ENCODE results near the gene SPOPL.

Gene SPOPL

DNA sequence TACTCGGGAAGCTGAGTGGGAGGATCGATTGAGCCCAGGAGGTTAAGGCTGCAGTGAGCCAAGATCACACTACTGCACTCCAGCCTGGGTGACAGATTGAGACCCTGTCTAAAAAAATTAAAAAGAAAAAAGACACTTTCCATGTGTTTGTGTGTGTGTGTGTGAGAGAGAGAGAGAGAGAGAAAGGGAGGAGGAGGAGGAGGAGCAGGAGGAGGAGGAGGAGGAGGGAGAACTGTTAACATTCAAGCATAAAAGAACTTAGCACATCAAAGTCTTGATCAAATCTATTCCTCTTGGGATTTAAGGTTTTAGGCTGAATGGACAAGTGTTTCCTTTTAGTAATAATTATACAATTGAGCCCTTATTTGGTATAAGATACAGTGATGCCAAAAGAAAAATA is 75.5 kb downstream of the SPOPL start:
- Histone ChIP-seq H3K27ac (ENCODE audit: low read depth, low read length) (no peak overlapping the region), H3K9me2 (replicated peaks; ENCODE audit: insufficient read depth, low read length) (no peaks in the 10 kb centered on the region), H3K9me3 (ENCODE audit: insufficient read depth, low read length) (no peaks in the 10 kb centered on the region), H3K9ac (ENCODE audit: low read length) (no peak overlapping the region), H3K27me3 (ENCODE audit: low read length) (no peaks in the 10 kb centered on the region), H3K4me2 (ENCODE audit: low read depth, low read length, poor library complexity, severe bottlenecking) (no peak overlapping the region), H3K36me3 (ENCODE audit: low read length) (peaks cover 15% of the 10 kb centered on the region), H3K4me3 (ENCODE audit: insufficient read depth, low read length, poor library complexity, severe bottlenecking) (no peak overlapping the region), H4K20me1 (ENCODE audit: low read depth, low read length) (no peaks in the 10 kb centered on the region), H2AFZ (ENCODE audit: low read depth, low read length, severe bottlenecking) (no peak overlapping the region), H3F3A (ENCODE audit: insufficient read depth) (peaks cover 3% of the 10 kb centered on the region; the same call in 1 of the 2 replicates), H3K79me2 (ENCODE audit: insufficient read depth, low read length) (no peaks in the 10 kb centered on the region)
- TF ChIP-seq EZH2phosphoT487 (conservative IDR thresholded peaks at IDR 0.05; ENCODE audit: low read length): no peak
- TF ChIP-seq, protein P1, sequence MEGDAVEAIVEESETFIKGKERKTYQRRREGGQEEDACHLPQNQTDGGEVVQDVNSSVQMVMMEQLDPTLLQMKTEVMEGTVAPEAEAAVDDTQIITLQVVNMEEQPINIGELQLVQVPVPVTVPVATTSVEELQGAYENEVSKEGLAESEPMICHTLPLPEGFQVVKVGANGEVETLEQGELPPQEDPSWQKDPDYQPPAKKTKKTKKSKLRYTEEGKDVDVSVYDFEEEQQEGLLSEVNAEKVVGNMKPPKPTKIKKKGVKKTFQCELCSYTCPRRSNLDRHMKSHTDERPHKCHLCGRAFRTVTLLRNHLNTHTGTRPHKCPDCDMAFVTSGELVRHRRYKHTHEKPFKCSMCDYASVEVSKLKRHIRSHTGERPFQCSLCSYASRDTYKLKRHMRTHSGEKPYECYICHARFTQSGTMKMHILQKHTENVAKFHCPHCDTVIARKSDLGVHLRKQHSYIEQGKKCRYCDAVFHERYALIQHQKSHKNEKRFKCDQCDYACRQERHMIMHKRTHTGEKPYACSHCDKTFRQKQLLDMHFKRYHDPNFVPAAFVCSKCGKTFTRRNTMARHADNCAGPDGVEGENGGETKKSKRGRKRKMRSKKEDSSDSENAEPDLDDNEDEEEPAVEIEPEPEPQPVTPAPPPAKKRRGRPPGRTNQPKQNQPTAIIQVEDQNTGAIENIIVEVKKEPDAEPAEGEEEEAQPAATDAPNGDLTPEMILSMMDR (IDR thresholded peaks at IDR 0.05; ENCODE audit: insufficient read depth, low read length, poor library complexity, severe bottlenecking): no peak

GRCh38 chr2:138579556-138579955 is 78.0 kb downstream of the SPOPL start:
- Histone ChIP-seq H3K79me2 (ENCODE audit: insufficient read depth, low read length) (no peaks in the 10 kb centered on the region), H3K36me3 (ENCODE audit: low read length) (peaks cover 5% of the 10 kb centered on the region; the same call in 1 of the 2 replicates), H3K4me3 (ENCODE audit: insufficient read depth, low read length, poor library complexity, severe bottlenecking) (no peak overlapping the region), H4K20me1 (ENCODE audit: low read depth, low read length) (no peaks in the 10 kb centered on the region), H3K27me3 (ENCODE audit: low read length) (no peaks in the 10 kb centered on the region), H3K9me2 (replicated peaks; ENCODE audit: insufficient read depth, low read length) (no peaks in the 10 kb centered on the region), H3F3A (ENCODE audit: insufficient read depth) (no peaks in the 10 kb centered on the region; the same call in 1 of the 2 replicates), H2AFZ (ENCODE audit: low read depth, low read length, severe bottlenecking) (no peak overlapping the region), H3K27ac (ENCODE audit: low read depth, low read length) (no peak overlapping the region), H3K9ac (ENCODE audit: low read length) (no peak overlapping the region), H3K4me2 (ENCODE audit: low read depth, low read length, poor library complexity, severe bottlenecking) (no peak overlapping the region), H3K9me3 (ENCODE audit: insufficient read depth, low read length) (no peaks in the 10 kb centered on the region)
- TF ChIP-seq, protein P1 (IDR thresholded peaks at IDR 0.05; ENCODE audit: insufficient read depth, low read length, poor library complexity, severe bottlenecking): no peak
- no peak for TF ChIP-seq EZH2phosphoT487 (conservative IDR thresholded peaks at IDR 0.05; ENCODE audit: low read length)

GRCh38 chr2:138581909-138582308 is 80.3 kb downstream of the SPOPL start:
- Histone ChIP-seq H3K4me2 (ENCODE audit: low read depth, low read length, poor library complexity, severe bottlenecking) (no peak overlapping the region), H3K4me3 (ENCODE audit: insufficient read depth, low read length, poor library complexity, severe bottlenecking) (no peak overlapping the region), H3K9ac (ENCODE audit: low read length) (no peak overlapping the region), H2AFZ (ENCODE audit: low read depth, low read length, severe bottlenecking) (no peak overlapping the region), H3F3A (ENCODE audit: insufficient read depth) (no peaks in the 10 kb centered on the region; the same call in 1 of the 2 replicates), H3K27me3 (ENCODE audit: low read length) (no peaks in the 10 kb centered on the region), H3K27ac (ENCODE audit: low read depth, low read length) (no peak overlapping the region), H4K20me1 (ENCODE audit: low read depth, low read length) (no peaks in the 10 kb centered on the region), H3K36me3 (ENCODE audit: low read length) (peaks cover 5% of the 10 kb centered on the region; the same call in 1 of the 2 replicates), H3K79me2 (ENCODE audit: insufficient read depth, low read length) (no peaks in the 10 kb centered on the region), H3K9me2 (replicated peaks; ENCODE audit: insufficient read depth, low read length) (no peaks in the 10 kb centered on the region), H3K9me3 (ENCODE audit: insufficient read depth, low read length) (no peaks in the 10 kb centered on the region)
- TF ChIP-seq, protein P1 (IDR thresholded peaks at IDR 0.05; ENCODE audit: insufficient read depth, low read length, poor library complexity, severe bottlenecking): no peak
- TF ChIP-seq EZH2phosphoT487 (conservative IDR thresholded peaks at IDR 0.05; ENCODE audit: low read length): no peak
